ENCODE measurements around the gene LPP. TPM values are rescaled to one million over a fixed set of nuclear protein-coding genes. Genes with fewer than 3 reads are reported as not detected.

LPP gene
- total RNA-seq, 1 experiment from 2014 or later: 120 TPM

GRCh38 chr3:188747489-188747888, 593.5 kb downstream of the LPP start:
- H3K27me3 ChIP-seq (replicated peaks; ENCODE audit: control insufficient read depth, insufficient read depth, low read length): no peaks in the 10 kb centered on the region
- Mint-ChIP-seq H3K27ac (ENCODE audit: unreplicated experiment) (peak overlapping the region; percentile 90), H3K27me3 (ENCODE audit: insufficient read depth, unreplicated experiment) (no peaks in the 10 kb centered on the region), H3K4me3 (ENCODE audit: unreplicated experiment) (no peak overlapping the region), H3K36me3 (ENCODE audit: insufficient read depth, unreplicated experiment) (peaks cover 29% of the 10 kb centered on the region), H3K4me1 (ENCODE audit: low read depth, unreplicated experiment) (peaks cover 51% of the 10 kb centered on the region), H3K9me3 (ENCODE audit: unreplicated experiment) (peaks cover 21% of the 10 kb centered on the region)
- ChIA-PET POLR2A (no interaction called here), CTCF (no interaction called here)
- intact Hi-C loops (cut with micrococcal nuclease; ENCODE audit: unreplicated experiment): loop anchor here (2.0 to 10.0 kb wide), 7 partner anchors 35 to 940 kb away; no protein-coding TSS in a partner anchor
- peak in 1 of 2 experiments; percentile 11 for DNase-seq
- H3K36me3 ChIP-seq (ENCODE audit: control insufficient read depth, insufficient read depth, low read length): no peaks in the 10 kb centered on the region; the same call in 1 of the 2 replicates
- H3K9me3 ChIP-seq: no peaks in the 10 kb centered on the region
- no peak overlapping the region for H3K4me3 ChIP-seq (ENCODE audit: low read depth, low read length)
- BruUV-seq (replicated peaks): no TSS peak
- TF ChIP-seq CTCF (IDR thresholded peaks at IDR 0.05; ENCODE audit: insufficient read depth in 1 of 2, low read depth in 1 of 2, low read length in 1 of 2, severe bottlenecking in 1 of 2, unreplicated experiment in 1 of 2): no peak
- peaks cover 57% of the 10 kb centered on the region for H3K4me1 ChIP-seq

GRCh38 chr3:188749010-188749617, 595.2 kb downstream of the LPP start:
- H3K27me3 Mint-ChIP-seq (ENCODE audit: insufficient read depth, unreplicated experiment): no peaks in the 10 kb centered on the region
- ChIA-PET CTCF (no interaction called here), POLR2A (no interaction called here)
- Histone ChIP-seq H3K4me1 (peaks cover 47% of the 10 kb centered on the region), H3K27me3 (replicated peaks; ENCODE audit: control insufficient read depth, insufficient read depth, low read length) (no peaks in the 10 kb centered on the region), H3K4me3 (ENCODE audit: low read depth, low read length) (no peak overlapping the region), H3K9me3 (no peaks in the 10 kb centered on the region), H3K36me3 (ENCODE audit: control insufficient read depth, insufficient read depth, low read length) (no peaks in the 10 kb centered on the region; the same call in 1 of the 2 replicates)
- peak in 1 of 2 experiments; percentile 21 for TF ChIP-seq CTCF (IDR thresholded peaks at IDR 0.05; ENCODE audit: insufficient read depth in 1 of 2, low read depth in 1 of 2, low read length in 1 of 2, severe bottlenecking in 1 of 2, unreplicated experiment in 1 of 2)
- H3K4me1 Mint-ChIP-seq (ENCODE audit: low read depth, unreplicated experiment): peaks cover 41% of the 10 kb centered on the region
- peaks cover 20% of the 10 kb centered on the region for H3K36me3 Mint-ChIP-seq (ENCODE audit: insufficient read depth, unreplicated experiment)
- DNase-seq: peak in 1 of 2 experiments; percentile 13
- intact Hi-C loops (cut with micrococcal nuclease; ENCODE audit: unreplicated experiment): loop anchor here (5.0 to 10.0 kb wide), 3 partner anchors 364 to 942 kb away; no protein-coding TSS in a partner anchor
- no peak overlapping the region for H3K27ac Mint-ChIP-seq (ENCODE audit: unreplicated experiment)
- no peak overlapping the region for H3K4me3 Mint-ChIP-seq (ENCODE audit: unreplicated experiment)
- H3K9me3 Mint-ChIP-seq (ENCODE audit: unreplicated experiment): peaks cover 13% of the 10 kb centered on the region
- BruUV-seq (replicated peaks): no TSS peak

- Mint-ChIP-seq H3K27me3 (ENCODE audit: insufficient read depth, unreplicated experiment) (no peaks in the 10 kb centered on the region), H3K4me1 (ENCODE audit: low read depth, unreplicated experiment) (peaks cover 34% of the 10 kb centered on the region), H3K9me3 (ENCODE audit: unreplicated experiment) (peaks cover 6% of the 10 kb centered on the region), H3K4me3 (ENCODE audit: unreplicated experiment) (no peak overlapping the region), H3K36me3 (ENCODE audit: insufficient read depth, unreplicated experiment) (peaks cover 13% of the 10 kb centered on the region), H3K27ac (ENCODE audit: unreplicated experiment) (no peak overlapping the region)
- no peak for DNase-seq
- H3K4me3 ChIP-seq (ENCODE audit: low read depth, low read length): no peak overlapping the region
- no peaks in the 10 kb centered on the region for H3K27me3 ChIP-seq (replicated peaks; ENCODE audit: control insufficient read depth, insufficient read depth, low read length)
- no peaks in the 10 kb centered on the region; the same call in 1 of the 2 replicates for H3K36me3 ChIP-seq (ENCODE audit: control insufficient read depth, insufficient read depth, low read length)
- peaks cover 41% of the 10 kb centered on the region for H3K4me1 ChIP-seq
- POLR2A ChIA-PET: no interaction called here
- no peaks in the 10 kb centered on the region; the same call in 1 of the 2 replicates for H3K9me3 ChIP-seq
- BruUV-seq (replicated peaks): no TSS peak
- CTCF ChIA-PET: no interaction called here
- intact Hi-C loops (cut with micrococcal nuclease; ENCODE audit: unreplicated experiment): loop anchor here (5.0 to 10.0 kb wide), 3 partner anchors 365 to 943 kb away; no protein-coding TSS in a partner anchor
- no peak for TF ChIP-seq CTCF (IDR thresholded peaks at IDR 0.05; ENCODE audit: insufficient read depth in 1 of 2, low read depth in 1 of 2, low read length in 1 of 2, severe bottlenecking in 1 of 2, unreplicated experiment in 1 of 2)
Observed at GRCh38 chr3:188749830-188750229, 595.9 kb downstream of the LPP start.

All from Caco-2 (cell line).